Activated CD4-positive, alpha-beta T cell treated with anti-CD3 and anti-CD28 coated beads, Interleukin-2, amount 10 ng/mL, durations not matched to agents 24 days and 14 days (primary cell): ENCODE measurements around the gene TCEA2. TPM values are rescaled to one million over a fixed set of nuclear protein-coding genes. Genes with fewer than 3 reads are reported as not detected.

Experiments used
- DNase-seq: peaks from one replicate; pipeline ENCODE4 v3.0.0; 2022
- H3K27ac Mint-ChIP-seq: one replicate; pipeline ENCODE4 v1.8.0; 2022; ENCODE audit warnings: mild to moderate bottlenecking, mixed read lengths
- H3K27me3 Mint-ChIP-seq: one replicate; pipeline ENCODE4 v1.8.0; 2022; ENCODE audit warnings: mixed read lengths
- H3K36me3 Mint-ChIP-seq: one replicate; pipeline ENCODE4 v1.8.0; 2022; ENCODE audit warnings: low read depth, mild to moderate bottlenecking, mixed read lengths
- H3K4me1 Mint-ChIP-seq: one replicate; pipeline ENCODE4 v1.8.0; 2021; ENCODE audit warnings: mixed read lengths
- H3K4me3 Mint-ChIP-seq: one replicate; pipeline ENCODE4 v1.8.0; 2022; ENCODE audit warnings: mild to moderate bottlenecking, moderate library complexity, mixed read lengths
- H3K9me3 Mint-ChIP-seq: one replicate; pipeline ENCODE4 v1.8.0; 2021; ENCODE audit warnings: mixed read lengths
- intact Hi-C: fragments of 100-400 bp; cut with micrococcal nuclease; formaldehyde crosslinking; loops from one replicate; pipeline ENCODE4 v1.15.1; 2023
- total RNA-seq: library from RNA; stranded (reverse); gene quantifications from 2 replicates; pipeline ENCODE4 v1.2.3, GENCODE V29; 2022

TCEA2 gene
- total RNA-seq, 1 donor from 2014 or later, result 35.4 TPM

GRCh38 chr20:64030371-64031134, 32.4 kb upstream of the TCEA2 start:
- no peaks in the 10 kb centered on the region for H3K9me3 Mint-ChIP-seq
- H3K4me3 Mint-ChIP-seq, result no peak overlapping the region
- H3K27me3 Mint-ChIP-seq, result no peaks in the 10 kb centered on the region
- peak; percentile 54 for DNase-seq
- H3K4me1 Mint-ChIP-seq, result peaks cover 20% of the 10 kb centered on the region
- peaks cover 53% of the 10 kb centered on the region for H3K36me3 Mint-ChIP-seq
- H3K27ac Mint-ChIP-seq, result peak overlapping the region; percentile 25
- intact Hi-C loops, result no loop called here

- H3K4me1 Mint-ChIP-seq, result peaks cover 28% of the 10 kb centered on the region
- DNase-seq, result no peak
- no peak overlapping the region for H3K27ac Mint-ChIP-seq
- no peaks in the 10 kb centered on the region for H3K27me3 Mint-ChIP-seq
- H3K4me3 Mint-ChIP-seq, result no peak overlapping the region
- no peaks in the 10 kb centered on the region for H3K9me3 Mint-ChIP-seq
- peaks cover 45% of the 10 kb centered on the region for H3K36me3 Mint-ChIP-seq
- intact Hi-C loops, result no loop called here
Measured at GRCh38 chr20:64031822-64032314, 31.1 kb upstream of the TCEA2 start.

- Mint-ChIP-seq H3K27me3 (no peaks in the 10 kb centered on the region), H3K4me1 (peaks cover 37% of the 10 kb centered on the region), H3K36me3 (peaks cover 41% of the 10 kb centered on the region), H3K9me3 (no peaks in the 10 kb centered on the region), H3K27ac (peak overlapping the region; percentile 95), H3K4me3 (no peak overlapping the region)
- intact Hi-C loops, result no loop called here
- DNase-seq, result peak; percentile 56
Measured at GRCh38 chr20:64032706-64033624, 30.0 kb upstream of the TCEA2 start.

GRCh38 chr20:64033981-64034493, 29.0 kb upstream of the TCEA2 start:
- no peaks in the 10 kb centered on the region for H3K27me3 Mint-ChIP-seq
- H3K27ac Mint-ChIP-seq, result peak overlapping the region; percentile 95
- peaks cover 34% of the 10 kb centered on the region for H3K36me3 Mint-ChIP-seq
- no peaks in the 10 kb centered on the region for H3K9me3 Mint-ChIP-seq
- DNase-seq, result peak; percentile 59
- H3K4me1 Mint-ChIP-seq, result peaks cover 38% of the 10 kb centered on the region
- intact Hi-C loops, result no loop called here
- peak overlapping the region; percentile 8 for H3K4me3 Mint-ChIP-seq

GRCh38 chr20:64035066-64035932, 27.7 kb upstream of the TCEA2 start:
- Mint-ChIP-seq H3K36me3 (peaks cover 25% of the 10 kb centered on the region), H3K4me1 (peaks cover 45% of the 10 kb centered on the region), H3K4me3 (peak overlapping the region; percentile 79), H3K27ac (peak overlapping the region; percentile 95), H3K27me3 (no peaks in the 10 kb centered on the region), H3K9me3 (no peaks in the 10 kb centered on the region)
- intact Hi-C loops, result loop anchor here (5.0 kb wide), 1 partner anchor 498 kb away; the partner anchor contains the start of gene PTK6
- peak; percentile 87 for DNase-seq

GRCh38 chr20:64035933-64036345, 27.1 kb upstream of the TCEA2 start, which contains the start of gene C20orf204:
TSS of gene C20orf204 (plus strand) at chr20:64036182. CDS start at chr20:64036324, 142 bp downstream.
- Mint-ChIP-seq H3K27me3 (no peaks in the 10 kb centered on the region), H3K4me1 (peaks cover 48% of the 10 kb centered on the region), H3K36me3 (peaks cover 21% of the 10 kb centered on the region), H3K27ac (peak within 1 kb of the TSS; percentile 95), H3K4me3 (peak within 1 kb of the TSS; percentile 79), H3K9me3 (no peaks in the 10 kb centered on the region)
- peak; percentile 65 for DNase-seq
- intact Hi-C loops, result loop anchor here (5.0 kb wide), 1 partner anchor 499 kb away; the partner anchor contains the start of gene PTK6

GRCh38 chr20:64036346-64037198, 26.4 kb upstream of the TCEA2 start:
- intact Hi-C loops, result loop anchor here (5.0 kb wide), 1 partner anchor 499 kb away; the partner anchor contains the start of gene PTK6
- Mint-ChIP-seq H3K27ac (peak overlapping the region; percentile 84), H3K4me1 (peaks cover 49% of the 10 kb centered on the region), H3K4me3 (peak overlapping the region; percentile 79), H3K36me3 (peaks cover 18% of the 10 kb centered on the region), H3K27me3 (no peaks in the 10 kb centered on the region), H3K9me3 (no peaks in the 10 kb centered on the region)
- DNase-seq, result peak; percentile 64

GRCh38 chr20:64037199-64037497, 25.9 kb upstream of the TCEA2 start:
- H3K36me3 Mint-ChIP-seq, result peaks cover 16% of the 10 kb centered on the region
- H3K9me3 Mint-ChIP-seq, result no peaks in the 10 kb centered on the region
- H3K27ac Mint-ChIP-seq, result peak overlapping the region; percentile 84
- peak overlapping the region; percentile 79 for H3K4me3 Mint-ChIP-seq
- H3K4me1 Mint-ChIP-seq, result peaks cover 50% of the 10 kb centered on the region
- DNase-seq, result no peak
- no peaks in the 10 kb centered on the region for H3K27me3 Mint-ChIP-seq
- intact Hi-C loops, result loop anchor here (5.0 kb wide), 1 partner anchor 500 kb away; the partner anchor contains the start of gene PTK6

GRCh38 chr20:64037498-64038213, 25.3 kb upstream of the TCEA2 start:
- intact Hi-C loops, result loop anchor here (1.0 to 5.0 kb wide), 3 partner anchors 19 to 500 kb away; partner anchors contain the start of gene PTK6

GRCh38 chr20:64038224-64038564, 24.8 kb upstream of the TCEA2 start:
- Mint-ChIP-seq H3K36me3 (peaks cover 11% of the 10 kb centered on the region), H3K27ac (peak overlapping the region; percentile 84), H3K27me3 (no peaks in the 10 kb centered on the region), H3K9me3 (no peaks in the 10 kb centered on the region), H3K4me3 (peak overlapping the region; percentile 79), H3K4me1 (peaks cover 51% of the 10 kb centered on the region)
- intact Hi-C loops, result loop anchor here (1.0 to 5.0 kb wide), 3 partner anchors 19 to 501 kb away; partner anchors contain the start of gene PTK6
- no peak for DNase-seq

More at GRCh38 chr20:64037498-64038213, 25.3 kb upstream of the TCEA2 start:
- peak; percentile 77 for DNase-seq
- peak overlapping the region; percentile 84 for H3K27ac Mint-ChIP-seq
- peaks cover 51% of the 10 kb centered on the region for H3K4me1 Mint-ChIP-seq
- H3K4me3 Mint-ChIP-seq, result peak overlapping the region; percentile 79
- peaks cover 13% of the 10 kb centered on the region for H3K36me3 Mint-ChIP-seq
- no peaks in the 10 kb centered on the region for H3K27me3 Mint-ChIP-seq
- no peaks in the 10 kb centered on the region for H3K9me3 Mint-ChIP-seq

- Mint-ChIP-seq H3K27me3 (no peaks in the 10 kb centered on the region), H3K4me1 (peaks cover 48% of the 10 kb centered on the region), H3K36me3 (peaks cover 8% of the 10 kb centered on the region), H3K9me3 (no peaks in the 10 kb centered on the region), H3K4me3 (peak overlapping the region; percentile 79), H3K27ac (peak overlapping the region; percentile 80)
- intact Hi-C loops, result loop anchor here (1.0 to 5.0 kb wide), 4 partner anchors 18 to 501 kb away; partner anchors contain the start of gene PTK6
- peak; percentile 95 for DNase-seq
Measured at GRCh38 chr20:64038565-64039292, 24.3 kb upstream of the TCEA2 start.
